Brain microvascular endothelial cell (primary cell): ENCODE results near the gene EBF4.

Source experiments
- DNase-seq: peaks from one replicate; pipeline ENCODE4 v3.0.0-alpha.2; 2020
- H3K27ac ChIP-seq: fragments of 250-450 bp; sonication (Bioruptor Pico); 2 replicates; pipeline ENCODE4 v1.5.1; 2020; ENCODE audit warnings: mild to moderate bottlenecking, moderate library complexity
- H3K27me3 ChIP-seq: fragments of 250-450 bp; sonication (Bioruptor Pico); replicated peaks from 2 replicates; pipeline ENCODE4 v1.5.1; 2020; ENCODE audit warnings: mild to moderate bottlenecking
- H3K36me3 ChIP-seq: fragments of 250-450 bp; sonication (Bioruptor Pico); replicated peaks from 2 replicates; pipeline ENCODE4 v1.5.1; 2020; ENCODE audit warnings: mild to moderate bottlenecking
- H3K4me3 ChIP-seq: 2 replicates; pipeline ENCODE4 v1.5.1; 2011; ENCODE audit warnings: low read depth, mild to moderate bottlenecking, control low read depth, low read length, moderate library complexity
- in situ Hi-C: cut with HindIII; loops from 2 replicates; pipeline ENCODE4 v1.10.0; 2017; ENCODE audit warnings: low sequenced_read_pairs, low pct_ligation_motif_present
- TF ChIP-seq, protein P1 (sequence below): IDR thresholded peaks from 2 replicates; pipeline ENCODE4 v1.5.1; 2011; ENCODE audit warnings: low read depth, mild to moderate bottlenecking, moderate library complexity, low read length, control low read depth, inconsistent platforms; ENCODE audit errors: missing control alignments

EBF4 gene

DNA sequence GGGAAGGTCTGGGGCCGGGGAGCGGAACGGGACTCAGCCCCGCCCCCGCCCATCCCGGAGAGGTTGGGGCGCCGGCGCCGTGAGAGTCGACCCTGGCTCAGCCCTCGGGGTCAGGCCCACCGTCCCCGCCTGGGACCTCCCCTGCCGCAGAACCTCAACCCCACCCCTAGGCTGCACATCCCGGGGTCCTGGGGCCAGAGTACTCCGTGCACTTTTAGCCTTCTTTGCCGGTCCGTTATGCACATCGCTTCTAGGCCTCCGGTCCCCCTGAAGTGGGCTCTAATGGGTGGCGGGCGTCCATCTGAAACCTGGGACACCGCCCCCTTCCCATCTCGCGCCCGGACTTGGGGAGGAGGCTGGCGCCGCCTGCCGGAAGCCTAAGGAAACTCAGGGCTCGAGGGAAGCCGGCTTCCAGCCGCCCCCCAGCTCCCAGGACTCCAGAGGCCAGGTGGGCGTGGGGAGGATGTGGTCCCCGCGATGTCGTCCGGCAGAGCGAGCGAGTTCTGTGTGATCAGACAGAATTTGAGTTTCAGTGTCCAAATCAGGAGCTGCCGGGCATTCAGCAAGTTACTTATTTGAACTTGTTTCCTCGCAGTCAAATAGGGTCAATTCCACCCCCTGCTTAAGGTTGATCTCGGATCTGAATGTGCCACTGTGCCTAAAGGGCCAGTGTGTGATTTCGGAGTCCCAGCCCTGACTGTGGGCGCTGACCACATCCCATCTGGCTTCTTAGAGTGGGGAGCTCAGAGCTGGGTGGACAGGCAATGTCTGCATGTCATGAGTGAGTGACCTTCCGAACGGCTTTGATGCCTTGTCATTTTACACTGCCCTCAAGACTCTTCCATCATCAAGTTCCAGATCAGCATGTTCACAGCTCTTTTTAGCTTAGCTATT is 60.2 kb downstream of the EBF4 start:
- H3K27ac ChIP-seq: no peak overlapping the region
- peaks cover 66% of the 10 kb centered on the region for H3K27me3 ChIP-seq
- no peaks in the 10 kb centered on the region for H3K36me3 ChIP-seq
- H3K4me3 ChIP-seq: peak overlapping the region; percentile 32
- TF ChIP-seq, protein P1, sequence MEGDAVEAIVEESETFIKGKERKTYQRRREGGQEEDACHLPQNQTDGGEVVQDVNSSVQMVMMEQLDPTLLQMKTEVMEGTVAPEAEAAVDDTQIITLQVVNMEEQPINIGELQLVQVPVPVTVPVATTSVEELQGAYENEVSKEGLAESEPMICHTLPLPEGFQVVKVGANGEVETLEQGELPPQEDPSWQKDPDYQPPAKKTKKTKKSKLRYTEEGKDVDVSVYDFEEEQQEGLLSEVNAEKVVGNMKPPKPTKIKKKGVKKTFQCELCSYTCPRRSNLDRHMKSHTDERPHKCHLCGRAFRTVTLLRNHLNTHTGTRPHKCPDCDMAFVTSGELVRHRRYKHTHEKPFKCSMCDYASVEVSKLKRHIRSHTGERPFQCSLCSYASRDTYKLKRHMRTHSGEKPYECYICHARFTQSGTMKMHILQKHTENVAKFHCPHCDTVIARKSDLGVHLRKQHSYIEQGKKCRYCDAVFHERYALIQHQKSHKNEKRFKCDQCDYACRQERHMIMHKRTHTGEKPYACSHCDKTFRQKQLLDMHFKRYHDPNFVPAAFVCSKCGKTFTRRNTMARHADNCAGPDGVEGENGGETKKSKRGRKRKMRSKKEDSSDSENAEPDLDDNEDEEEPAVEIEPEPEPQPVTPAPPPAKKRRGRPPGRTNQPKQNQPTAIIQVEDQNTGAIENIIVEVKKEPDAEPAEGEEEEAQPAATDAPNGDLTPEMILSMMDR: peak; percentile 88
- DNase-seq: no peak
- in situ Hi-C loops: no loop called here

DNA sequence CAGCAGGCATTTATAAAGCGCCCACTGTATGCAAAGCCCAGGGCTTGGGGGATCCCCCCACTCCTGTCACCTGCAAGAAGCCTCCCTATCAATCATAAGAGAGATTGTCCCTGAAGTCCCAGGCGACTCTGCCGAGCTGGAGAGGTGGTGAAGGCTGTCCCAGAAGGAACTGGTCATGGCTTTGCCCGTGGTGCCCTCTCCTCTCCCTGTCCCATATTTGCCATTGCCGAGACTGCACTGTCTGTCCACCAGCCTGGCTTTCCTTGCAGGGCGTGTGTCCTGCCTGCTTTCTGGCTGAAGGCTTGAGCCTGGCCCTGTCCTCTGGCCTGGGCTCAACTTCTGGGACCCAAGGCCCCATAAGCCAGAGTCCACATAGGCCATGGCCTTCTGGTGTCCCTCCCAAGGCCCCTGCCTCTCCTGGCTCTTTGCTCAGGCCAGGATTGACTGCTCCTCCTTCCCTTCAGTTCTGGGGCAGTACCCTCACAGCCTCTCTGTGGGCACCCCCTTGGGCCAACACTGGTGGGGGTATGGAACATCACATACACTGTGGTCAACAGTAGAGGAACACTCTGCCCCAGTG is 61.0 kb downstream of the EBF4 start:
- DNase-seq: no peak
- H3K36me3 ChIP-seq: no peaks in the 10 kb centered on the region
- H3K27me3 ChIP-seq: peaks cover 59% of the 10 kb centered on the region
- no peak overlapping the region for H3K27ac ChIP-seq
- in situ Hi-C loops: no loop called here
- no peak overlapping the region for H3K4me3 ChIP-seq
- TF ChIP-seq, protein P1: no peak

DNA sequence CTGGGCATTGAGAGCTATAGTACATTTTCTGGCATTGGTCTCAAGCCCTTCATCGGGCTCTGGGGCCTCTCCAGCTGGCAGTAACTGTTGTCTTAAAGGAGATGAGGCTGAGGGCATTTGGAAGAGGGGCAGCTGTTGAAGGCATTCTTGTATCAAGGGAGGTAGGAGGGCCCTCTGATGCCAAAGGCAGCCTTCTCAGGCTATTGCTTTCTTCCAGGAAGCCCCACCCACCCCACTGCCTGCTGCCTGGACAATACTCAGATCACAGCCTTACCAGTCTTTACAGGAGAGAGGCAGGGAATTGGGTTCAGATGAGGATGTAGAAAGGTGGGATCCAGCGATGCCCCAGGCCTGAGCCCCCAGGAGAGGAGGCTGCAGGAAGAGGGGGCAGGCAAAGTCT is 61.8 kb downstream of the EBF4 start:
- H3K27ac ChIP-seq: no peak overlapping the region
- TF ChIP-seq, protein P1: no peak
- no peak overlapping the region for H3K4me3 ChIP-seq
- in situ Hi-C loops: no loop called here
- no peaks in the 10 kb centered on the region for H3K36me3 ChIP-seq
- DNase-seq: no peak
- H3K27me3 ChIP-seq: peaks cover 50% of the 10 kb centered on the region

DNA sequence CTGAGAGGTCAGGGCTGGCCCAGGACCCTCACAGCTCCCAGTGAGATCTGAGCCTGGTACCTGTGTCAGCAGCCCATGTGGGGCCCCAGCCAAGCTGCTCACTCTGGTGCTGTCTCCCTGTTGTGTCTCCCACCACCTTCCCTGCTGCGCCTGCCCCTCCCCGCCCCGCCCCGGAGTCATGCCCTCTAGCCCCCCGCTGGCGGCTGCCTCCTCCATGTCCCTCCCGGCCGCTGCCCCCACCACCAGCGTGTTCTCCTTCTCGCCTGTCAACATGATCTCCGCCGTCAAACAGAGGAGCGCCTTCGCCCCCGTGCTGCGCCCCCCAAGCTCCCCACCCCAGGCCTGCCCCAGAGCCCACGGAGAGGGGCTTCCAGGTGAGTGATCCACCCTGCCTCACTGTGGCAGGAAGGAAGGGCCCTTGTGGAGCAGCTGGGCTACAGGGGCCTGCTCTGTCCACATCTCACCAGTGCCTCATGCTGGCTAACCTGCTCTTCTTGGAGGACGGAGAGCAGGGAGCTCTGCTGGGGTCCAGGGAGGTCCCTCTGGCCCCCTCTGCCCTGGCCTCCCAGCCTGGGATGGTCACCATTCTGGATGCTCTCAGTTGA is 63.0 kb downstream of the EBF4 start:
- TF ChIP-seq, protein P1: no peak
- DNase-seq: no peak
- H3K36me3 ChIP-seq: no peaks in the 10 kb centered on the region
- H3K27ac ChIP-seq: no peak overlapping the region
- in situ Hi-C loops: no loop called here
- H3K4me3 ChIP-seq: no peak overlapping the region
- H3K27me3 ChIP-seq: peaks cover 38% of the 10 kb centered on the region

DNA sequence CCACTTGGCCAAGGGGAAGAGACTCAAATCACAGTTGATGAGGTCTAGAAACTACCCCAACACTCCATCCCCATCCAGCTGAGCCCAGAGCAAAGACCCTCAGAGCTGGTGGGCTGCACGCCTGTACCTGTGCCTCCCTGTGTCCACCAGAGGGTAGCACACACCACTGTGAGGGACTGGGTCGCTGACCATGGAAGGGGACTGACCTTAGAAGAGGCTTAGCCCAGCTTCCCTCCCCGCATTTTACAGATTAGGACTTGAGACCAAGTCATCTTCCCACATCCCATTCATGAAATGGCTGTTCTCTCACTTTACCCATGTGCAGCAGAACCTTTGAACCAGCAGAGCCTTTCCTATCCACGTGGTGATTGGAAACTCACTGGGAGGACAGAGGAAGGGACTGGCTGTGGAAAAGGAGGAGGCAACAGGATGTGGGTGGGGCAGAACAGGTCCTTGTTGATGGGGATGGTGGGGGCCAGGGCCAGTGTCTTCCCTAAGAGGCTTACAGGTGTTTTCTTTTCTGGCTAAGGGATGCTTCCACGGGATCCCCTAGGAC is 63.6 kb downstream of the EBF4 start:
- Histone ChIP-seq H3K4me3 (no peak overlapping the region), H3K36me3 (no peaks in the 10 kb centered on the region), H3K27me3 (peaks cover 33% of the 10 kb centered on the region), H3K27ac (no peak overlapping the region)
- peak; percentile 40 for DNase-seq
- in situ Hi-C loops: no loop called here
- TF ChIP-seq, protein P1: peak; percentile 93
